Lower lobe of right lung (tissue), 2 donors: ENCODE data around the gene ICAM1. TPM values are rescaled to one million over a fixed set of nuclear protein-coding genes. Genes with fewer than 3 reads are reported as not detected.

ENCODE experiments used
- ATAC-seq, 2 donors: fragments of 200-7000 bp; cut with Tn5 transposase; one replicate each; pipeline ENCODE4 v1.9.1; 2020 to 2022; ENCODE audit warnings: mild to moderate bottlenecking in 2 of 2, moderate library complexity in 2 of 2
- DNase-seq: peaks from one replicate; pipeline ENCODE4 v3.0.0-alpha.2; 2020
- H3K27ac ChIP-seq: fragments of 200-600 bp; one replicate; pipeline ENCODE4 v1.8.0; 2022
- H3K27me3 ChIP-seq: fragments of 200-600 bp; one replicate; pipeline ENCODE4 v1.8.0; 2022; ENCODE audit warnings: low read depth
- H3K36me3 ChIP-seq: fragments of 200-600 bp; one replicate; pipeline ENCODE4 v1.8.0; 2022; ENCODE audit warnings: mild to moderate bottlenecking
- H3K4me1 ChIP-seq: fragments of 200-600 bp; one replicate; pipeline ENCODE4 v1.8.0; 2022
- H3K4me3 ChIP-seq: fragments of 200-600 bp; one replicate; pipeline ENCODE4 v1.8.0; 2022; ENCODE audit warnings: mild to moderate bottlenecking
- H3K9me3 ChIP-seq: fragments of 200-600 bp; one replicate; pipeline ENCODE4 v1.8.0; 2022
- intact Hi-C: fragments of 100-400 bp; cut with DNase I; formaldehyde crosslinking; loops from one replicate; pipeline ENCODE4 v1.11.0; 2022
- total RNA-seq: library from RNA; stranded (reverse); fragmentation: NEBNext Ultra II Directional; extraction: Animal tissue kit (Norgen Biotek cat#: 25700); gene quantifications from one replicate; pipeline ENCODE4 v1.2.1, GENCODE V29; 2021
- TF ChIP-seq, protein P1 (sequence below): fragments of 200-600 bp; IDR thresholded peaks from one replicate; pipeline ENCODE4 v1.8.0; 2022; ENCODE audit warnings: antibody characterized with exemption, mild to moderate bottlenecking
- donor health status: DM: no; HTN: yes; CAD: no; lungs with severe emphysema.

Gene ICAM1
- total RNA-seq, 1 donor from 2014 or later, result 95.9 TPM

DNA sequence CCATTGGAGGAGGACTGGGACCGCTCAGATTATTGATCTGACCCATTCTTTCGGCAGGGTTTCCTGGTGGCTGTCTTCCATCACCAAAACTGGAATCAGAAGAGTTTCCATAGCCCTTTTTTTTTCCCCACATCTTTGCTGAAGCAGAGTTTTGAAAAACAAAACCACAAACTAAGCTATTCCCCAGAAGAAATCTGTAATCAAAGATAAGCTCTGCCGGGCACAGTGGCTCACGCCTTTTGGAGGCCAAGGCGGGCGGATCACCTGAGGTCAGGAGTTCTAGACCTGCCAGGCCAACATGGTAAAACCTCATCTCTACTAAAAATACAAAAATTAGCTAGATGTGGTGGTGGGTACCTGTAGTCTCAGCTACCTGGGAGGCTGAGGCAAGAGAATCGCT lies 4.2 kb upstream of the ICAM1 start:
- peaks cover 44% of the 10 kb centered on the region for H3K4me1 ChIP-seq
- no peak overlapping the region for H3K4me3 ChIP-seq
- peak overlapping the region; percentile 96 for H3K27ac ChIP-seq
- no peaks in the 10 kb centered on the region for H3K36me3 ChIP-seq
- DNase-seq (no peak), ATAC-seq (no peak)
- intact Hi-C loops, result no loop called here
- no peaks in the 10 kb centered on the region for H3K27me3 ChIP-seq
- TF ChIP-seq, protein P1, sequence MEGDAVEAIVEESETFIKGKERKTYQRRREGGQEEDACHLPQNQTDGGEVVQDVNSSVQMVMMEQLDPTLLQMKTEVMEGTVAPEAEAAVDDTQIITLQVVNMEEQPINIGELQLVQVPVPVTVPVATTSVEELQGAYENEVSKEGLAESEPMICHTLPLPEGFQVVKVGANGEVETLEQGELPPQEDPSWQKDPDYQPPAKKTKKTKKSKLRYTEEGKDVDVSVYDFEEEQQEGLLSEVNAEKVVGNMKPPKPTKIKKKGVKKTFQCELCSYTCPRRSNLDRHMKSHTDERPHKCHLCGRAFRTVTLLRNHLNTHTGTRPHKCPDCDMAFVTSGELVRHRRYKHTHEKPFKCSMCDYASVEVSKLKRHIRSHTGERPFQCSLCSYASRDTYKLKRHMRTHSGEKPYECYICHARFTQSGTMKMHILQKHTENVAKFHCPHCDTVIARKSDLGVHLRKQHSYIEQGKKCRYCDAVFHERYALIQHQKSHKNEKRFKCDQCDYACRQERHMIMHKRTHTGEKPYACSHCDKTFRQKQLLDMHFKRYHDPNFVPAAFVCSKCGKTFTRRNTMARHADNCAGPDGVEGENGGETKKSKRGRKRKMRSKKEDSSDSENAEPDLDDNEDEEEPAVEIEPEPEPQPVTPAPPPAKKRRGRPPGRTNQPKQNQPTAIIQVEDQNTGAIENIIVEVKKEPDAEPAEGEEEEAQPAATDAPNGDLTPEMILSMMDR, result no peak
- H3K9me3 ChIP-seq, result no peaks in the 10 kb centered on the region

GRCh38 chr19:10268071-10268470 lies 2.8 kb upstream of the ICAM1 start:
- Histone ChIP-seq H3K9me3 (no peaks in the 10 kb centered on the region), H3K27ac (peak overlapping the region; percentile 96), H3K4me3 (no peak overlapping the region), H3K27me3 (no peaks in the 10 kb centered on the region), H3K36me3 (no peaks in the 10 kb centered on the region), H3K4me1 (peaks cover 58% of the 10 kb centered on the region)
- intact Hi-C loops, result no loop called here
- TF ChIP-seq, protein P1, result no peak
- ATAC-seq, result no peak
- no peak for DNase-seq

DNA sequence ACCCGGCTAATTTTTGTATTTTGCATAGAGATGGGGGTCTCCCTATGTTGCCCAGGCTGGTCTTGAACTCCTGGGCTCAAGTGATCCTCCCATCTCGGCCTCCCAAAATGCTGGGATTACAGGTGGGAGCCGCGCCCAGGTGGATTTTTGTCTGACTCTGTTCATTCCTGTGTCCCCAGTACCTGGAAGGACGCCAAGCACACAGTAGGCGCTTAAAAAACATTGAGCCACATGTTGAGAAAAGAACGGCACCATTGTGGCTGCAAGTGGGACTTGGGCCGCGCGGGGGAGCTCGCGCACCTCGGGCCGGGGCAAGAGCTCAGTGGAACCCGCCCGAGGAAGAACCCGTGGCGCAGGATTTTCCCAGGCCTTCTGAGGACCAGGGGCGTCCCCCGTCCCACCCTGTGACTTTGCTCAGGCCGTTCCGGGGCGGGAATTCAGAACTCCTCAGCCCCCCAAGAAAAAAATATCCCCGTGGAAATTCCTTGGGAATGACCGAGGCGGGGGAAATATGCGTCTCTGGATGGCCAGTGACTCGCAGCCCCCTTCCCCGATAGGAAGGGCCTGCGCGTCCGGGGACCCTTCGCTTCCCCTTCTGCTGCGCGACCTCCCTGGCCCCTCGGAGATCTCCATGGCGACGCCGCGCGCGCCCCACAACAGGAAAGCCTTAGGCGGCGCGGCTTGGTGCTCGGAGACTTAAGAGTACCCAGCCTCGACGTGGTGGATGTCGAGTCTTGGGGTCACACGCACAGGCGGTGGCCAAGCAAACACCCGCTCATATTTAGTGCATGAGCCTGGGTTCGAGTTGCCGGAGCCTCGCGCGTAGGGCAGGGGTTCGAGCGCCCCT lies 1.4 kb upstream of the ICAM1 start:
- Histone ChIP-seq H3K4me1 (peaks cover 70% of the 10 kb centered on the region), H3K9me3 (no peaks in the 10 kb centered on the region), H3K36me3 (peaks cover 4% of the 10 kb centered on the region), H3K27ac (peak overlapping the region; percentile 96), H3K4me3 (peak overlapping the region; percentile 86), H3K27me3 (no peaks in the 10 kb centered on the region)
- TF ChIP-seq, protein P1, result peak; percentile 92
- DNase-seq, result peak; percentile 93
- peak; percentile 75 to 87 for ATAC-seq
- intact Hi-C loops, result loop anchor here (5.0 kb wide), 1 partner anchor 118 kb away; no protein-coding TSS in a partner anchor

DNA sequence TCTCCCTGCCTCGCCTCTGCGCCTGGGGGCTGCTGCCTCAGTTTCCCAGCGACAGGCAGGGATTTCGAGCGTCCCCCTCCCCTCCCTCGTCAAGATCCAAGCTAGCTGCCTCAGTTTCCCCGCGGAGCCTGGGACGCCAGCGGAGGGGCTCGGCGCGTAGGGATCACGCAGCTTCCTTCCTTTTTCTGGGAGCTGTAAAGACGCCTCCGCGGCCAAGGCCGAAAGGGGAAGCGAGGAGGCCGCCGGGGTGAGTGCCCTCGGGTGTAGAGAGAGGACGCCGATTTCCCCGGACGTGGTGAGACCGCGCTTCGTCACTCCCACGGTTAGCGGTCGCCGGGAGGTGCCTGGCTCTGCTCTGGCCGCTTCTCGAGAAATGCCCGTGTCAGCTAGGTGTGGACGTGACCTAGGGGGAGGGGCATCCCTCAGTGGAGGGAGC lies 722 bp upstream of the ICAM1 start:
- Histone ChIP-seq H3K27ac (peak overlapping the region; percentile 96), H3K36me3 (peaks cover 10% of the 10 kb centered on the region), H3K9me3 (no peaks in the 10 kb centered on the region), H3K27me3 (no peaks in the 10 kb centered on the region), H3K4me3 (peak overlapping the region; percentile 86), H3K4me1 (peaks cover 77% of the 10 kb centered on the region)
- TF ChIP-seq, protein P1, result no peak
- intact Hi-C loops, result loop anchor here (5.0 kb wide), 1 partner anchor 117 kb away; no protein-coding TSS in a partner anchor
- ATAC-seq (peak; percentile 63 to 83), DNase-seq (peak; percentile 93)

DNA sequence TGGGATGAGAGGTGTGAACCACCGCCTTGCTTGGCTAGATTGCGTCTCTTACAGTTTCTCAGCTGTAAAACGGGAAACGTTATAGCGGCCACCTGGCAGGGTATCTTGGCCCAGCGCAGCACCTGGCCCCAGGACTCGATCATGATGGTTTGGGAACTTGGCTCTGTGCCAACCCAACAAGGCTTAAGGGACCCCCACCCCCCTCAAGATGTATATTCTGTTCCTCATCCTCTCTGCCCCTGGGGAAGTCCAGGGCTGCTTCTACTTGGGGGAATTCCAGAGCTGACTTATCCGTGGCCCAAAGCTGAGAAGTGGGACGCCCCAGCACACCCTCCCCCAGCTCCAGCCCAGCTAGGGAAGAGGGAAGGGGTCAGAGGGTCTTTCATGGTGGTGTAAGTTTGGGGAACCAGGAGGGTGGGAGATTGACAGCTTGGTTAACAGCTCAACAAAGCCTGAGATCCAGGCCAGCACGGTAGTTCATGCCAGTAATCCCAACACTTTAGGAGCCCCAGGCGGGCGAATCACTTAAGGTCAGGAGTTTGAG lies 695 bp downstream of the ICAM1 start:
- Histone ChIP-seq H3K9me3 (no peaks in the 10 kb centered on the region), H3K27ac (peak overlapping the region; percentile 96), H3K27me3 (no peaks in the 10 kb centered on the region), H3K36me3 (peaks cover 24% of the 10 kb centered on the region), H3K4me1 (peaks cover 84% of the 10 kb centered on the region), H3K4me3 (peak overlapping the region; percentile 86)
- TF ChIP-seq, protein P1, result no peak
- DNase-seq, result no peak
- intact Hi-C loops, result loop anchor here (5.0 kb wide), 1 partner anchor 116 kb away; no protein-coding TSS in a partner anchor
- ATAC-seq, result peak; percentile 0 to 9
